Testis (tissue), 3 donors: Measurements from ENCODE around the gene SLC15A1. TPM values are rescaled to one million over a fixed set of nuclear protein-coding genes. Genes with fewer than 3 reads are reported as not detected.

ENCODE experiments used
- DNase-seq: peaks from one replicate; pipeline ENCODE4 v3.0.0-alpha.2; 2019
- H3K27ac ChIP-seq, 2 donors: fragments of 200-600 bp; sonication (generic); one replicate each; pipeline ENCODE4 v1.5.1; 2019
- H3K27me3 ChIP-seq: fragments of 200-600 bp; sonication (generic); one replicate; pipeline ENCODE4 v1.5.1; 2019
- H3K36me3 ChIP-seq: fragments of 200-600 bp; sonication (generic); one replicate; pipeline ENCODE4 v1.5.1; 2017; ENCODE audit warnings: low read depth; ENCODE audit errors: missing control alignments
- H3K4me1 ChIP-seq: fragments of 200-600 bp; sonication (generic); one replicate; pipeline ENCODE4 v1.5.1; 2019
- H3K4me3 ChIP-seq, 2 donors: fragments of 200-600 bp; sonication (generic); one replicate each; pipeline ENCODE4 v1.5.1; 2017 to 2019
- H3K9me3 ChIP-seq: fragments of 200-600 bp; sonication (generic); one replicate; pipeline ENCODE4 v1.5.1; 2017
- CTCF ChIP-seq, 3 experiments: fragments of 450-650 bp in 2 of 3; fragments of 200-600 bp in 1 of 3; sonication (generic) in 1 of 3; IDR thresholded peaks; one replicate each; pipeline ENCODE4 v1.5.1; 2016 to 2019; ENCODE audit warnings: antibody characterized with exemption in 3 of 3, mild to moderate bottlenecking in 2 of 3, moderate library complexity in 1 of 3
- POLR2A ChIP-seq: fragments of 450-650 bp; IDR thresholded peaks from one replicate; pipeline ENCODE4 v1.6.1; 2017; ENCODE audit warnings: antibody characterized with exemption, mild to moderate bottlenecking, moderate library complexity
- WGBS, 2 donors: methylation state at CpG; one replicate each; pipeline ENCODE4 v1.1.5; 2018; 5-methylcytosine and 5-hydroxymethylcytosine counted together
- intact Hi-C: fragments of 100-400 bp; cut with DNase I; formaldehyde crosslinking; loops from one replicate; pipeline ENCODE4 v1.15.1; 2023; ENCODE audit warnings: low total_unique reads
- polyA plus RNA-seq: library from polyadenylated mRNA; stranded (reverse); fragments of 350-450 nt; fragmentation: Illumina TruSeq; extraction: RNeasy Lipid Tissue Mini Kit (QIAGEN cat#74804); gene quantifications from one replicate; pipeline ENCODE4 v1.2.3, GENCODE V29; 2014; ENCODE audit warnings: low read depth, low replicate concordance; ENCODE audit not compliant: insufficient read depth
- total RNA-seq, 2 donors: library from RNA; depleted of rRNA; stranded (reverse); fragments of >200 nt; gene quantifications; one replicate each; pipeline ENCODE4 v1.2.3, GENCODE V29; 2016

SLC15A1 gene
- total and polyA plus RNA-seq, 3 donors from 2014 or later: 0.37 to 0.71 (median 0.47) TPM

- no peak for TF ChIP-seq POLR2A
- TF ChIP-seq CTCF (IDR thresholded peaks at IDR 0.05): no peak
- intact Hi-C loops: no loop called here
Observed at GRCh38 chr13:98772794-98773452, 20.5 kb upstream of the SLC15A1 start.

GRCh38 chr13:98771838-98772611, 19.6 kb upstream of the SLC15A1 start:
- no peaks in the 10 kb centered on the region for H3K4me1 ChIP-seq
- no peaks in the 10 kb centered on the region for H3K27me3 ChIP-seq
- H3K4me3 ChIP-seq: no peak overlapping the region
- no peak for DNase-seq
- H3K9me3 ChIP-seq: no peaks in the 10 kb centered on the region
- intact Hi-C loops: no loop called here
- no peak overlapping the region for H3K27ac ChIP-seq
- 83 to 92% methylated on average over 16 of the region's 16 CpGs for WGBS, 2 donors
- no peak for TF ChIP-seq POLR2A
- no peak for TF ChIP-seq CTCF (IDR thresholded peaks at IDR 0.05)
- no peaks in the 10 kb centered on the region for H3K36me3 ChIP-seq

More at GRCh38 chr13:98772794-98773452, 20.5 kb upstream of the SLC15A1 start:
- no peak for DNase-seq
- Histone ChIP-seq H3K4me1 (no peaks in the 10 kb centered on the region), H3K36me3 (no peaks in the 10 kb centered on the region), H3K27me3 (no peaks in the 10 kb centered on the region), H3K9me3 (no peaks in the 10 kb centered on the region), H3K27ac (no peak overlapping the region), H3K4me3 (no peak overlapping the region)
- WGBS, 2 donors: 88 to 91% methylated on average over 4 to 12 of the region's 12 CpGs

GRCh38 chr13:98769736-98770135, 17.3 kb upstream of the SLC15A1 start:
- H3K27me3 ChIP-seq: no peaks in the 10 kb centered on the region
- no peaks in the 10 kb centered on the region for H3K36me3 ChIP-seq
- TF ChIP-seq POLR2A (no peak), CTCF (IDR thresholded peaks at IDR 0.05) (no peak)
- H3K27ac ChIP-seq: no peak overlapping the region
- WGBS, 2 donors: 83 to 85% methylated on average over 7 of the region's 7 CpGs
- H3K4me3 ChIP-seq: no peak overlapping the region
- H3K9me3 ChIP-seq: no peaks in the 10 kb centered on the region
- no peaks in the 10 kb centered on the region for H3K4me1 ChIP-seq
- intact Hi-C loops: no loop called here
- DNase-seq: no peak

- intact Hi-C loops: no loop called here
- H3K36me3 ChIP-seq: no peaks in the 10 kb centered on the region
- TF ChIP-seq CTCF (IDR thresholded peaks at IDR 0.05): no peak
- TF ChIP-seq POLR2A: no peak
Observed at GRCh38 chr13:98768522-98768921, 16.1 kb upstream of the SLC15A1 start.

More at GRCh38 chr13:98768522-98768921, 16.1 kb upstream of the SLC15A1 start:
- no peaks in the 10 kb centered on the region for H3K4me1 ChIP-seq
- no peak for DNase-seq
- no peak overlapping the region for H3K27ac ChIP-seq
- H3K4me3 ChIP-seq: no peak overlapping the region
- no peaks in the 10 kb centered on the region for H3K9me3 ChIP-seq
- 86 to 91% methylated on average over 4 of the region's 4 CpGs for WGBS, 2 donors
- H3K27me3 ChIP-seq: no peaks in the 10 kb centered on the region
